Measurements from ENCODE around the gene TANC1.
A peak's percentile ranks its signal among the peaks of the same experiment; 100 is the strongest.

TANC1 gene

DNA sequence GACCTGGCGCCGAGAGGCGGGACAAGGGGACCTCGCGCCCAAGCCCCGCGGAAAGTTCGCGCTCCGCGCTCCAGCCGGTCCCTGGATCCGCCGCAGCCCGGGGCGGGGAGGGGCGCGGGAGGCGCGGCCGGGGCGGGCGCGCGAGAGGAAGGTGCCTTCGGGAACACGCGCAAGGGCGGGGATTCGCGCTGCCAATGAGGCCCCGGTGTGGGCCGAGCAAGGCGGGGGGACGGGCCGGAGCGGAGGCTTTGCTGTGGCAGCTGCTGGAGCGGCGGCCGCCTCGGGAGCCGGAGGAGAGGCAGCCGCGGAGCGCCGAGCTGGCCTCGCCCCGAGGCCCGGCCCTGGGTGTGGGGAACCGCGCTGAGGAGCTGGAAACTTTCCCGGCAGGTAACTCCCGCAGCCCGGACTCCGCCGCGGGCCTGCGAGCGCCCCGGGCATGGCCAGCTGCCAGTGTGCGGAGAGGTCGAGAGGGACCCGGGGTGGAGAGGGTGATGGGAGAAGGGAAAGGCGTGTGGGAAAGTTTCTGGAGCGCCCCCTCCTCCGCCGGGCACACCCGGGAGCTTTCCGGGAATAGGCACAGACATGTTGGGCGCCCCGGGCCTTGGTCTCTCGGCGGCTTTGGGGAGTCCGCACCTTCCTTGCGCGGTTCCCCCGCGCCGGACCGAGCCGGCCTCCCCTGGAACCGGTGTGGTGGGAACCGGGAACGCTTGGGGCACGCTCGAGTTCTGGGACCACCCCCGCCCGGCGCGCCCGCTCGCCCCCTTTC is at the start of gene TANC1:
Gene TANC1, plus strand, starts transcription at position 245 of the 766 bp plus-strand sequence. CDS start 97,271 bp downstream, outside the sequence.
- DNase-seq (ENCODE audit: low spot score), result peak; percentile 62

- DNase-seq (ENCODE audit: low spot score), result no peak
These were observed 46.6 kb upstream of the TANC1 start for GRCh38 chr2:158921599-158922408.

- DNase-seq (ENCODE audit: low spot score), result no peak
These were observed 45.8 kb upstream of the TANC1 start for GRCh38 chr2:158922601-158923000.

DNA sequence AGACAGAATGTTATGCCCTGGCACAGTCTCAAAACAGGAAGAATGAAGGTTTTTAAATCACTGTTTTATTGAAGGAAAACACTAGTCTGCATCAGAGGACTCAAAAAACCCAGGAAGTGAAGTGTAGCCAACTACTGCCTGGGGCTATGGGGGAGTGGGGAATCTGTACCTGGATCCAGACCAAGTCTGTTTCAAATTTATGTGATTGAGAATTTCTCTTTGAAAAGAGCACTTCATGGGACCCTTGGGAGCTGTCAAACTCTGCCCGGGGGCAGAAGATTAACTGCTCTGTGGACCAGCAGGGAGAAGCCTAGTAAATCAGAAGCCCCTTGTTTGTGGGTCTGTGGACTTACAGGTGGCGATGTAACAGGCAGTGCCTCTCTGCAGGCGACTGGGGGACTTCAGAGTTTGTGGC is 45.3 kb upstream of the TANC1 start:
- DNase-seq (ENCODE audit: low spot score), result peak; percentile 53

- DNase-seq (ENCODE audit: low spot score), result peak; percentile 19
These were observed 44.8 kb upstream of the TANC1 start for GRCh38 chr2:158923641-158924040.

DNA sequence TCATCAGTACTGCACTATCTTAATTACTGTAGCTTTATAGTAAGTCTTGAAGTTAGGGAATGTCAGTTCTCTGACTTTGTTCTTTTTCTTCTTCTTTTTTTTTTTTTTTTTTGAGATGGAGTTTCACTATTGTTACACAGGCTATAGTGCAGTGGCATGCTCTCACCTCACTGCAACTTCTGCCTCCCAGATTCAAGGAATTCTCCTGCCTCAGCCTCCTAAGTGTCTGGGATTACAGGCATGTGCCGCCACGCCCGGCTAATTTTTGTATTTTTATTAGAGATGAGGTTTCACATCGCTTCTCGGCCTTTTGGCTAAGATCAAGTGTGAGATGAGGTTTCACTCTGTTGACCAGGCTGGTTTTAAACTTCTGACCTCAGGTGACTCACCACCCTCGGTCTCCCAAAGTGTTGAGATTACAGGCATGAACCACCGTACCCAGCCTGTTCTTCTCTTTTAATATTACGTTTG is 41.9 kb upstream of the TANC1 start:
- DNase-seq (ENCODE audit: low spot score), result no peak

DNA sequence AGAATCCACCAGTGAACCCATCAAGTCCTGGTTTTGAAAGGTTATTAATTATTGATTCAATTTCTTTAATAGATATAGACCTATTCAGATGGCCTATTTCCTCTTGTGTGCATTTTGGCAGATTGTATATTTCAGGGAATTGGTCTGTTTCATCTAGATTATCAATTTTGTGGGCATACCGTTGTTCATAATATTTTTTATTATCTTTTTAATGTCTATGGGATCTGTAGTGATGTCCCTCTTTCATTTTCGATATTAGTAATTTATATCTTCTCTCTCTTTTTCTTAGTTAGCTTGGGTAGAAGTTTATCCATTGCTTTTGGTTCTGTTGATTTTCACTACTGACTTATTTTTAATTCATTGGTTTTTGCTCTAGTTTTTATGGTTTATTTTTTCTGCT is 39.9 kb upstream of the TANC1 start:
- no peak for DNase-seq (ENCODE audit: low spot score)

GRCh38 chr2:158928965-158929364 is 39.5 kb upstream of the TANC1 start:
- no peak for DNase-seq (ENCODE audit: low spot score)

- DNase-seq (ENCODE audit: low spot score), result no peak
These were observed 36.9 kb upstream of the TANC1 start for GRCh38 chr2:158931572-158931971.

DNA sequence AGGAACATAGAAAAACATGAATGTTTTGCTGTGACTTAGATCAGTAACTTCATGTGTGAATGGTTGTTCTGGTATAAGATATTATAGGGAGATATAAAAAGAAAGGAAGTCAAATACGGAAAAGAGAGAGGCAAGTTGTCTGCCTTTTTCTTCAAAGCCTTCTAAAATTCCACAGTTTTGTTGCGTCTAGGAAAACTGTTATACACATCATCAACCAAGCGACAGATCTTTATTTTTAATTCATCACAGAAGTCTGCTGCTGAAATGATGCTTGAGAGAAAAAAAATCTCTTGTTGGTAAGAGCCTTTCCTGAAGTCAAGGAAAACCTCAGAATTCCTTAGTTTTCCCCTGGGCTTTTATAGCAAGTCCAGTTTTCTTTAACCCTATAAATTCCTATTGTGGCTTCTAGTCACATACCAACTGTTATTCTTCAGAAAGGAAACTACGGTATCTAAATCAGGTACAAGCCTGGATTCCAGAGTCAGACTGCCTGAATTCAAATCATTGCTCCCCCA is 36.3 kb upstream of the TANC1 start:
- no peak for DNase-seq (ENCODE audit: low spot score)

GRCh38 chr2:158934170-158934569 is 34.3 kb upstream of the TANC1 start:
- DNase-seq (ENCODE audit: low spot score), result no peak

DNA sequence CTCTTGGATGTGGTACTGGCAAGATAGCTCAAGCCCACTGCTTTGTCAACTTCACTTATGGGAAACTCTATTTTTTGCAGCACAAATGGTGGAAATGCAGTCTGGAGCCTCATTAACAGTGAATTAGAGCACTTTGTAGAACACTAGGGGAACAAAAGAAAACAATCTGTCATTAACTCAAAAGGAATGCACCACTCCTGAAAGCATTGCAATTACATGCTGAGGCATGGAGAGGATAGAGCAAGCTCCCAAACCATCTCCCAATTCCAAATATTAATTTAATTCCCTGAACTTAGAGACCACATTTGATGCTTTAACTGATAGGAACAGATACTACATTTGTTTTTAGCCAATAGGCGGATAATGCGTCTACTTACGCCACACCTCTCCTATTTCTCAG is 32.8 kb upstream of the TANC1 start:
- DNase-seq (ENCODE audit: low spot score), result no peak

- peak; percentile 82 for DNase-seq (ENCODE audit: low spot score)
These were observed 31.5 kb upstream of the TANC1 start for GRCh38 chr2:158936978-158937377.

GRCh38 chr2:158940356-158940755 is 28.1 kb upstream of the TANC1 start:
- DNase-seq (ENCODE audit: low spot score), result no peak

- no peak for DNase-seq (ENCODE audit: low spot score)
These were observed 24.5 kb upstream of the TANC1 start for GRCh38 chr2:158943973-158944372.

- no peak for DNase-seq (ENCODE audit: low spot score)
These were observed 19.3 kb upstream of the TANC1 start for GRCh38 chr2:158948964-158949699.

GRCh38 chr2:158953454-158953853 is 15.0 kb upstream of the TANC1 start:
- DNase-seq (ENCODE audit: low spot score), result no peak

DNA sequence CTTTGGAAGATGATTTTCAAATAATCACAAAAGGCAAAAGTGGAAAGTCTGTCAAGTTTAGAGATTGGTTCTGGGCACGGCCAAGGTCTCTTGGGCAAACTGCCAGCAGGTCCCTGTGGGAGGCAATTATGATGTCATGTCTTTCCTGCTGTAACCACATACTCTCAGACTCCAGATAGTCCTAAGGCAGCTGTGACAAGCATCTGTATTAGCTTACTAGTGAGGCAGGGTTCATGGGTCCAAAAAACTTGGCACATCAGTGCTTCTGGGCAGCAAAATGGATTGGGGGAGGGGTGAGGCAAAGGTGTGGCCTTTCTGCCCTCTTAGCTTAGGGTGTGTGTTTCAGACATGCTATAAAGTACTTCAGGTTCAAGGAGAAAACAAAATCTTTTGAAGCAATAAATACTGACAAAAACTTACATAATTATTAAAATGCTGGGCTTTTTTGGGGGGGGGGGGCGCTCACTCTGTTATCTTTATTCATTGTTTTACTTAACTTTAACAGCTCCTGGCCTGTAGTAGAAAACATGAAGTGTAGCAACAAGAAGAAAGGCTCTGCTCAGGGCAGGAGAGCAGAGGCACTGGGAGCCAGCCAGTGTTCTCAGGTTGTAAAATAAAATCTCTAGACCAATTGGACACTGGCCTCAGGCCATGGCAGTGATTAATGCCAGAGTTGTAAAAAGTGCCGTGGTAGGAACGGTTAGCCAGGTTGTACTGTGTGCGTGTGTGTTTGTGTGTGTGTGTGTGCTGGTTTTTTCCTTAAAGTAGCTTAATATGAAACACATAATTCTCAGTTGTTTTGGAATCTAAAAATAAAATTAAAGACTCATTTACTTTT is 14.3 kb upstream of the TANC1 start:
- DNase-seq (ENCODE audit: low spot score), result peak; percentile 60

DNA sequence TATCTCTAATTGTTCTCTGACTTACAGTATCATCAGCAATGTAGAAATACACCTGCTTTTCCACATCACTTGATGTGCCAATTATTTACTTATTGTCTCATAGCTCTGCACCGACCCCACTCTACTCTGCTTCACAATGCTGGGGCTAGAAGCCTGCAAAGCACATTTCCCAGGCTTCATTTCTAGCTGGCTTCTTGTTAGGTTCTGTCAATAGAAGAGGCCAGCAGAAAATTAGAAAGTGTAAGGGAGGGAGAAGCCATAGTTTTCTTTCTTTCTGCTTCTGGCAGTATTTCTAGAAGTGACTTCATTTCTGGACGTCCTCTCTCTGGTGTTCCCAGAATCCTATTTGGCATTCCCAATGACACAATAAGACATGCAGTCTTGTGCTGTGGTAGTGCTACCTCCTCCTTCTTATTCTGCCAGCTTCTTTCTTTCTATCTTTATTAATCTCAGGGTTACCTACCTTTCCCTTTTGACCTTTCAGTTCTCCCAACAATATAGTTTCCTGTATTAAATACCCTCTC is 12.5 kb upstream of the TANC1 start:
- no peak for DNase-seq (ENCODE audit: low spot score)

GRCh38 chr2:158958365-158958764 is 10.1 kb upstream of the TANC1 start:
- DNase-seq (ENCODE audit: low spot score), result no peak

GRCh38 chr2:158960193-158960592 is 8.2 kb upstream of the TANC1 start:
- no peak for DNase-seq (ENCODE audit: low spot score)
